Limb (tissue), 2 donors: ENCODE results near the gene PRAMEF4.
"Not testable (repeated sequence)": the region's sequence is repeated elsewhere in the genome, so short reads cannot be mapped to it uniquely, and the experiment has no call there.

Experiments
- DNase-seq, 2 donors: peaks; one replicate each; pipeline ENCODE4 v3.0.0-alpha.2; 2016; ENCODE audit errors: extremely low spot score in 2 of 2

Gene PRAMEF4

DNA sequence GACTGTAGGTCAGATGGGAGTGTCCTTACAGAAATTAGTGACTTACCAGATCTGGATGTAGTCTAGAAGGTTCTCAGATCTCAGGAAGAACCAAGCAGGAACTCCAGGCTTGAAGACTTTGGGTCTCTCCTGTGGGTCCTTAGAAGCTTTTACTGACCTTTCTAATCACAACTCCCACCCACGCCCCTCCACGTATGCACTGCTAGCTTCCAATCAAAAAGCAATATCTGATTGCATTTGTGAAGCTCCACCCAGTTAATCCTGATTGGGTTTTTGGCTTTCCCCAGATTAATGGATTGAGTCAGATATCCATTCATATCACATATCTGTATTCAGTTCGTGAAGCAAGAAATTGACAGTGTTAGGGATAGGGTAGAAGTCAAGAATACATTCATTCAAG, at the start of gene PRAMEF4:
Gene PRAMEF4, minus strand, starts transcription at position 101 of the 400 bp plus-strand sequence. CDS start 2,807 bp downstream, outside the sequence.
- DNase-seq, result not testable (repeated sequence)

DNA sequence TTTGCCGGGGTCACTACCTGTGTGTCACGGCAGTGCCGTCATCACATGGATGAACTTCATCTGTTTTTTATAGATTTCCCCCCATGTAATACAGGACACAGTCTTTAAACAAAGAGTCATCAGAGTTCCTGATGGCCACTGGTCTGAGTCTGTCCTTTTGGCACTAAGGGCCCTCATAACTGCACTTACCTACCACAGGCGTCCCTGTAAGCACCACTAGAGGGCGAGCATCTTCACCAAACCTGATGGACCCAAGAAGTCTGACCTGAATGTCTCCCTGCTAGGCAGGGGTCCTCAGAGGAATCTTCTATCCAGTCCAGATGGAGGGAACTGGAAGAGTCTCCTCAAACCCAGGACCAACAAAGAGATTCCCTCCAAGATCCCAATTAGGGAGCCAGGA, 38.4 kb upstream of the PRAMEF4 start:
- not testable (repeated sequence) for DNase-seq

DNA sequence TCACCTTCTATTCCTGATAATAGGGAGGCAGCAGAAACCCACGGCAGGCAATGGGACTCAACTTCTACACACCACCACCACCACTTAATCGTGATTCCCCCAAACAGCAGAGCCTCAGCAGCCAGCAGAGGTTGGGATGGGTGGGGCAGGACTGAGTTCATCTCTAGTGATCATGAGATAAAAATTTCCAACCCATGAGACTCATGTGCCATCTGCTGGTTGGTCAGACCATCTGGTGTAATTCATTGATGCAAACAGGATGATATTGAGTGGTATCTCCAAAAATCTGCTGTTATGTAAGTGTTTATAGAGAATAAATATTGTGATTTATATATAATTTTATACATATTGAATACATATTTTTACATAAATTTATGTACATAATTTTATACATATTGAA, 35.7 kb upstream of the PRAMEF4 start:
- DNase-seq, result not testable (repeated sequence)

DNA sequence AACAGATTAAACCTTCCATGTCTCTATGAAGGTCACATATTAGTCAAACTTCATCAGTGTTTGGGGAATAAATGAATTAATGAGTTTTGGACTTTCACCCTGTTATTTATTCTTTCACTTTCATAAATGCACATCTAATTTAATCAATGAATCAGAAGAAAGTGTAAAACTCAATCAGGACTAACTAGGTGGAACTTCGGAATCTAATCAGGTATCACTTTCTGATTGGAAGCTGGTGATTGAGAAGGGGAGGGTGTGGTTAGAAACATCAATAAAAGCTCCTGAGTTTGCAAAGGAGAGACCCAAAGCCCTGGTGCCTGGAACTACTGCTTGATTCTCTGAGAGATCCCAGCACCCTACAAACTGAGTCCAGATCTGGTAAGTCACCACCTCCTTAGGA, 30.3 kb upstream of the PRAMEF4 start, which contains the start of gene PRAMEF7:
Gene PRAMEF7, plus strand, starts transcription at position 301 of the 400 bp plus-strand sequence. CDS start 1,083 bp downstream, outside the sequence.
- DNase-seq, result not testable (repeated sequence)

DNA sequence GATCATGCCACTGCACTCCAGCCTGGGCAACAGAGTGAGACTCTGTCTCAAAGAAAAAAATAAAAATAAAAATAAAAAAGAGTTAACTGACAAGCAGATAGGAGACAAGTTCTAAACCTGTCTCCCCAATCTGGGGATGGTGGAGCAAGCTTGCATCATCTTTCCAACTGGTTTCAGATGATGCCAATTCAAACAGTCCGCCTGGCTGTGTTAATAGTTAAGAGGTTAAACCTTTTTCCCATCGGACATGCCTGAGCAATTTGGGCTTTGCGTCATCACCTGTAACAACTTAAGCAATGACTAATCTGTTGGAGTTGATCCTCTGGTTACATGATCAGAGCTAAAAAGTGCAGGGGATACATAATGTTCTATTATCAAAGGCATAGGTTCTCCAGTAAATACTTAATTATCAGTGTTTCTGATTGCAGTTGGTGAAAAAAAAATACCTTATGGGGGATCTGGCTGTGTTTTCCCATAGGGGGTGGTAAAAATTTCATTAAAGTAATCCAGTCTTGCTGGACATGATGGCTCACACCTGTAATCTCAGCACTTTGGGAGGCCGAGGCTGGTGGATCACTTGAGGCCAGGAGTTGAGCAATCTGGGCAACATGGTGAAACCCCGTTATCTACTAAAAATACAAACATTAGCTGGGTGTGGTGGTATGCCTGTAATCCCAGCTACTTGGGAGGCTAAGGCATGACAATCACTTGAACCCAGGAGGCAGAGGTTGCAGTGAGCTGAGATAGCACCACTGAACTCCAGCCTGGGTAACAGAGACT, 18.0 kb upstream of the PRAMEF4 start:
- DNase-seq, result not testable (repeated sequence)

DNA sequence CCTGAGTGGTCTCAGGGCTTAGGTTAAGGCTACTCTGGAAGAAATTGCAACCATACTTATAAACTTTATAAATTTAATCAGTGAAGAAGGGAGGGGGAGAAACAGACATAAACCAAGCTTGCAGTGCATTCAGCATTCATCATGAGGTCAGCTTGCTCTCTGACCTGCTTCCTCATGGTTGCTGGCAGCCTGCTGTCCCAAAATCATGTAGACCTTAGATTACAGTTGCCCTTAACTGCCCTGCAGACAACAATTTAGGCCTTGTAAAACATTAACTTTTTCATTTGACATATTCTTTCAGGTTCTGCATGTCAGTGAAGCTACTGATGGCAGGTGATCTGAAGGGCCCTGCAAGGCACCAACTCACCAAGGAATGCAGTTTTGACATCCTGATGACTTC, 13.2 kb upstream of the PRAMEF4 start:
- not testable (repeated sequence) for DNase-seq

DNA sequence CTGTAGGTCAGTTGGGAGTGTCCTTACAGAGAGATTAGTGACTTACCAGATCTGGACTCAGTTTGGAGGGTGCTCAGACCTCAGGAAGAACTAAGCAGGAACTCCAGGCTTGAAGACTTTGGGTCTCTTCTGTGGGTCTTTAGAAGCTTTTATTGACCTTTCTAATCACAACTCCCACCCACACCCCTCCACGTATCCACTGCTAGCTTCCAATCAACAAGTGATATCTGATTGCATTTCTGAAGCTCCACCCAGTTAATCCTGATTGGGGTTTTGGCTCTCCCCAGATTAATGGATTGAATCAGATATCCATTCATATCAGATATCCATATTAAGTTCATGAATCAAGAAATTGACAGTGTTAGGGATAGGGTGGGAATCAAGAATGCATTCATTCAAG, 12.2 kb upstream of the PRAMEF4 start, which contains the start of gene PRAMEF10:
Gene PRAMEF10, minus strand, starts transcription at position 101 of the 400 bp plus-strand sequence. CDS start 2,423 bp downstream, outside the sequence.
- not testable (repeated sequence) for DNase-seq

DNA sequence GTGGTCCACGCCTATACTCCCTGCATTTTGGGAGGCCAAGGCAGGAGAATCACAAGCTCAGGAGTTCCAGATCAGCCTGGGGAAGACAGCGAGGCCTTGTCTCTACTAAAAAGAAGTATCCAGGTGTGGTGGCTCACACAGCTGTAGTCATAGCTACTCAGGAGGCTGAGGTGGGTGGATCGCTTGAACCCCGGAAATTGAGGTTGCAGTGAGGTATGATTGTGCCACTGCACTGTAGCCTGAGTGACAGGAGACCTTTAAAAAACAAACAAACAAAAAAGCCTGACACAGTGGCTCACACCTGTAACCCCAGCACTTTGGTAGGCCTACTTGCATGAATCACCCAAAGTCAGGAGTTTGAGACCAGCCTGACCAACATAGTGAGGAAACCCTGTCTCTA, 7.5 kb downstream of the PRAMEF4 start:
- not testable (repeated sequence) for DNase-seq

DNA sequence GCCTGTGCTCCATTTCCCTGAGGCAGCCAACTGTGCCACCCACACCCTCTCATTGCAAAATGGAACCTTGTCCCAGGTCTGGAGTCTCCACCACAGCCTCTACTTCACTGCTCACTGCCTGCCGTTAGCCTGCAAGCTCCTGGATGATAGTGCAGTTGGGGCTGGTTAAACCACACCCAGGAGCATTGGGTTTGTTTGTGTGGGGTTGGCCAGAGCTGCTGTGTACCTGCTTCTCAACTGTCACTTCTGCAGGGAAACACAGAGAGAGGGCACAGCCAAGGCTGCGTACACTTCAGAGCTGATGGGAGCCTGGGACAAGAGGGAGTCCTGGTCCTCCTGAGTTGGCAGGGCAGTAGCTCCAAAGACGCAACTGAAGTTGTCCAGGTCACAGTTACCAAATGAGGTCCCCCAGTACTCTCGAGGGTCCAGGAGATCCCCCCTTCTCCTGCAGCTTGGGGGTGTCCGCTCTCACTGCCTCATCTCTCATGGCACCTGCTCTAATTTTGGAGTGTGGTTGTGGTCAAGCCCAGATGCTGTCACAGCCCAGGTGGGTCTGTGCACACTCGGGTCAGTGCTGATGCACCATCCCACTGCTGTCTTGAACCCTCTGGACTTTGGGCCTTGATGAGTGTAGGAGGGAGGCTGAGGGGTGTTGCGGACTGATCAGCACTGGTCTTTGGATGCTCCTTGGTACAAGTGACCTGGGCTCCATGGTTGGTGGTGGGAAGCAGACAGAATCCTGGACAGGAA, 22.7 kb downstream of the PRAMEF4 start:
- not testable (repeated sequence) for DNase-seq

DNA sequence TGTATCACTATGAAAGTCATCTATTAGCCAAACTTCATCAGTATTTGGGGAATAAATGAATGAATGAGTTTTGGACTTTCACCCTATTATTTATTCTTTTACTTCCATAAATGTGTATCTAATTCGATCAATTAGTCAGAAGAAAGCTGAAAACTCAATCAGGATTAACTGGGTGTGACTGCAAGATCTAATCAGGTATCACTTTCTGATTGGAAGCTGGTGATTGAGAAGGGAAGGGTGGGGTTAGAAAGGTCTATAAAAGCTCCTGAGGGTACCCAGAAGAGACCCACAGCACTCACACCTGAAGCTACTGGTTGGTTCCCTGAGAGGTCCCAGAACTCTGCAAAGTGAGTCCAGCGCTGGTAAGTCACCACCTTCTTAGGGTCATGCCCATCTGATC, 29.2 kb downstream of the PRAMEF4 start, which contains the start of gene PRAMEF2:
Gene PRAMEF2, plus strand, starts transcription at position 301 of the 400 bp plus-strand sequence. CDS start 1,924 bp downstream, outside the sequence.
- DNase-seq, result not testable (repeated sequence)

DNA sequence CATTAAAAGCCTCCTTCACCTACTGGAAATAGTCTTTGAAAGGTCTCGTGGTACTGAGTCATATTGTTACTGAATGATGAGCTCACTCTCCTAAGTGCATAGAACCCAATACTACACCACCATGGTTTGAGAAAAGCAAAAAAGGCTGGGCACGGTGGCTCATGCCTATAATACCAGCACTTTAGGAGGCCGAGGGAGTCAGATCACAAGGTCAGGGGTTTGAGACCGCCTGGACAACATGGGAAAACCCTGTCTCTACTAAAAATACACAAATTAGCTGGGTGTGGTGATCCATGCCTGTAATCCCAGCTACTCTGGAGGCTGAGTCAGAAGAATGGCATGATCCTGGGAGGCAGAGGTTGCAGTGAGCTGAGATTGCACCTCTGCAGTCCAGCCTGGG, 34.2 kb downstream of the PRAMEF4 start:
- DNase-seq, result no peak

DNA sequence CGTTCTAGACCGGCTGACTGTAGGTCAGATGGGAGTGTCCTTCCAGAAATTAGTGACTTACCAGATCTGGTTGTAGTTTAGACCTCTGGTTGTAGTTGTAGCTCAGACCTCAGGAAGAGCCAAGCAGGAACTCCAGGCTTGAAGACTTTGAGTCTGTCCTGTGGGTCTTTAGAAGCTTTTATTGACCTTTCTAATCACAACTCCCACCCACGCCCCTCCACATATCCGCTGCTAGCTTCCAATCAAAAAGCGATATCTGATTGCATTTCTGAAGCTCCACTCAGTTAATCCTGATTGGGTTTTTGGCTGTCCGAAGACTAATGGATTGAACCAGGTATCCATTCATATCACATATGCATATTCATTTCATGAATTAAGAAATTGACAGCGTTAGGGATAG, 37.4 kb downstream of the PRAMEF4 start, which contains the start of gene HNRNPCL1:
Gene HNRNPCL1, minus strand, starts transcription at position 101 of the 400 bp plus-strand sequence. CDS start 431 bp downstream, outside the sequence.
- not testable (repeated sequence) for DNase-seq

DNA sequence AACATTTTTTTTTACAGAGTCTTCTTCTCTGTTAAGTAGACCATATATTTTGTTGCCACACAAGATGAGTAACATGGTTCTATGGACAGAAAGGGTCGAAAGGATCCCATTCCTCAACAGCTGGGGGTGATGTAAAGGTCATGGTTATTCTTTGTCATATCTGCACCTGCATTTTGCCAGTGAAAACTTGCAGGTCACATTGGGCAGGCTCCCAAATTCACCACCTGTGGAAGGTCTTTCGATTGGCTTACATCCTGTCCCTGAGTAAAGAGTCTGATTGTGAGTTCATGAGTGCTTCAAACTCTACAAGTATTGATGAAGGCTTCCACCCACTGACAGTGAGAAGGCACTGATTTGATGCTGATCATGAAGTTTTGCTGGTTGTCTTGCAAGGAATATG, 52.8 kb downstream of the PRAMEF4 start:
- DNase-seq, result not testable (repeated sequence)

DNA sequence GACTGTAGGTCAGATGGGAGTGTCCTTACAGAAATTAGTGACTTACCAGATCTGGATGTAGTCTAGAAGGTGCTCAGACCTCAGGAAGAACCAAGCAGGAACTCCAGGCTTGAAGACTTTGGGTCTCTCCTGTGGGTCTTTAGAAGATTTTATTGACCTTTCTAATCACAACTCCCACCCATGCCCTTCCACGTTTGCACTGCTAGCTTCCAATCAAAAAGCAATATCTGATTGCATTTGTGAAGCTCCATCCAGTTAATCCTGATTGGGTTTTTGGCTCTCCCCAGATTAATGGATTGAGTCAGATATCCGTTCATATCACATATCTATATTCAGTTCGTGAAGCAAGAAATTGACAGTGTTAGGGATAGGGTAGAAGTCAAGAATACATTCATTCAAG, 54.7 kb downstream of the PRAMEF4 start, which contains the start of gene PRAMEF11:
Gene PRAMEF11, minus strand, starts transcription at position 101 of the 400 bp plus-strand sequence. CDS start 2,621 bp downstream, outside the sequence.
- DNase-seq, result not testable (repeated sequence)
